Hepatocyte (in vitro differentiated cells): ENCODE results near the gene FTCD.

Source experiments
- CTCF ChIP-seq: fragments of 200-600 bp; sonication (generic); IDR thresholded peaks from 2 replicates; pipeline ENCODE4 v1.5.1; 2016; ENCODE audit warnings: antibody characterized with exemption, mild to moderate bottlenecking; ENCODE audit not compliant: poor library complexity
- EZH2 ChIP-seq: fragments of 200-600 bp; sonication (generic); IDR thresholded peaks from 2 replicates; pipeline ENCODE4 v1.6.1; 2016; ENCODE audit warnings: antibody characterized with exemption, mild to moderate bottlenecking, borderline replicate concordance

- TF ChIP-seq CTCF (no peak), EZH2 (no peak)
Observed at GRCh38 chr21:46181436-46181835, 26.1 kb upstream of the FTCD start.
